ENCODE results near the gene FTO. TPM values are rescaled to one million over a fixed set of nuclear protein-coding genes. Genes with fewer than 3 reads are reported as not detected.

Gene FTO
- total RNA-seq, 4 donors from 2014 or later = 63.2 to 151 (median 105) TPM

DNA sequence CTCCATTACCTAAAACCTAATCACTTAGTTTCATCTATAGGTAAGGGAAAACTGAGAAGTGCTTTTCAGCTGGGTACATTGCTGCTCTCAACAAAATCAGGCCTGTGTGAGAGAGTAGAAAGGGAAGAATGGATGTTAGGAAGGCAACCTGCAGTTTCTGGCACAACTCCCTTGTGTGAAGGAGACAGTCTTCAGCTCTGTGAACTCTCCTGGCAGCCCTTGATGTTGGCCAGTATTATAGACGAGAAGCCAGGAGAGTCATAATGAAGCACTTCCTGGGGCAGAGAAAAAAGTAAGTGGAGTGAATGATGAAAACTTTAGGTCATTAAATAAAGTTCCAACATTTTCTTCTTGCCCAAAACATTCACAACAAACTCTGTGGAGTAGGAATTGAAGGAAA lies 322.5 kb downstream of the FTO start:
- TF ChIP-seq CTCF (IDR thresholded peaks at IDR 0.05) (no peak), POLR2A (IDR thresholded peaks at IDR 0.05) (no peak)
- Histone ChIP-seq H3K4me1 (no peaks in the 10 kb centered on the region), H3K36me3 (no peaks in the 10 kb centered on the region), H3K4me3 (no peak overlapping the region), H3K27me3 (no peaks in the 10 kb centered on the region), H3K27ac (no peak overlapping the region), H3K9me3 (no peaks in the 10 kb centered on the region)
- intact Hi-C loops (cut with DNase I; ENCODE audit: low total_unique reads) = no loop called here
- no peak for DNase-seq

DNA sequence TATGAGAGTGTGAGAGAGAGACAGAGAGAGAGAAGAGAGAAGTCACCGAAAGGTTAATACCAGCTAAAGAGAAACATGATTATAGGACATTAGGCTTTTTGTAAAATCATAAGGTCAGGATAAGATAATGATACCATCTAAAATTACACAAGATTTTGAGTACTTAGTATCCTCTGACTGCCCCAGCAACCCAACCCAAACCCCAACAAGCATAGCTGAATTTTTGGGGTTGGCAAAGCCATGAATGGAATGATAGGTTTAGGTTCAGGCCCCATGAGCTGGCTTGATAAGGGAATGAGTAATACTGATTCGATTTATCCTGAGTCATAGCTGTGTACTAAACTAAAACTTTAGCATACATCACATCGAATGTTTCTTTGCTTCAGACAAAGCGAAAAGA lies 323.1 kb downstream of the FTO start:
- no peak for DNase-seq
- no peaks in the 10 kb centered on the region for H3K9me3 ChIP-seq
- H3K27ac ChIP-seq = no peak overlapping the region
- no peaks in the 10 kb centered on the region for H3K27me3 ChIP-seq
- no peak overlapping the region for H3K4me3 ChIP-seq
- no peaks in the 10 kb centered on the region for H3K4me1 ChIP-seq
- TF ChIP-seq POLR2A (IDR thresholded peaks at IDR 0.05) = no peak
- no peak for TF ChIP-seq CTCF (IDR thresholded peaks at IDR 0.05)
- no peaks in the 10 kb centered on the region for H3K36me3 ChIP-seq
- intact Hi-C loops (cut with DNase I; ENCODE audit: low total_unique reads) = no loop called here

GRCh38 chr16:54027558-54027957 lies 323.6 kb downstream of the FTO start:
- DNase-seq = no peak
- Histone ChIP-seq H3K27ac (no peak overlapping the region), H3K27me3 (no peaks in the 10 kb centered on the region), H3K9me3 (no peaks in the 10 kb centered on the region), H3K4me1 (no peaks in the 10 kb centered on the region), H3K4me3 (no peak overlapping the region), H3K36me3 (no peaks in the 10 kb centered on the region)
- intact Hi-C loops (cut with DNase I; ENCODE audit: low total_unique reads) = no loop called here
- TF ChIP-seq CTCF (IDR thresholded peaks at IDR 0.05) = no peak
- no peak for TF ChIP-seq POLR2A (IDR thresholded peaks at IDR 0.05)

- H3K4me1 ChIP-seq = no peaks in the 10 kb centered on the region
- H3K4me3 ChIP-seq = no peak overlapping the region
- no peaks in the 10 kb centered on the region for H3K27me3 ChIP-seq
- TF ChIP-seq CTCF (IDR thresholded peaks at IDR 0.05) = no peak
- TF ChIP-seq POLR2A (IDR thresholded peaks at IDR 0.05) = no peak
- no peaks in the 10 kb centered on the region for H3K9me3 ChIP-seq
- intact Hi-C loops (cut with DNase I; ENCODE audit: low total_unique reads) = no loop called here
- no peak overlapping the region for H3K27ac ChIP-seq
- no peaks in the 10 kb centered on the region for H3K36me3 ChIP-seq
- no peak for DNase-seq
Measured at GRCh38 chr16:54027995-54028394, 324.0 kb downstream of the FTO start.

DNA sequence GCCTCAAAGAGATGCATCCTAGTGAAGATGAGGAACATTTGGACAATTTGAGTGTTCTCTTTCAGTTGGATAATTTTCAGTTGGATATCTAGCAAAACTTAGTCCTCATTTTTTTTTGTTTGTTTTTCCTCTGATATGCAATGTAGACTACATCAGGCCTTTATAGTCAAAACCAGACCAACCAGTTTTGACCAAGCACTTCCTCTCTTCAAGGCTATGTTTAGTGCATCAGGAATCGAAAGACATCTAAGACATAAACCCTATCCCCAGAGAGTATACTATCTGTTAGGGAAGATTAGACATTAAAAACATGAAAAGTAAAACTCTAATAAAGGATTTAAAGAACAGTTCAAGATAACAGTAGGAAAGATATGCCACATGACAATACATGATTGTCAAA lies 326.5 kb downstream of the FTO start:
- H3K4me3 ChIP-seq = no peak overlapping the region
- H3K4me1 ChIP-seq = no peaks in the 10 kb centered on the region
- DNase-seq = no peak
- TF ChIP-seq POLR2A (IDR thresholded peaks at IDR 0.05) (no peak), CTCF (IDR thresholded peaks at IDR 0.05) (no peak)
- H3K27me3 ChIP-seq = no peaks in the 10 kb centered on the region
- H3K9me3 ChIP-seq = no peaks in the 10 kb centered on the region
- intact Hi-C loops (cut with DNase I; ENCODE audit: low total_unique reads) = no loop called here
- H3K27ac ChIP-seq = no peak overlapping the region
- H3K36me3 ChIP-seq = no peaks in the 10 kb centered on the region

Measured in uterus (tissue), 4 donors.